Activated T-helper 1 cell treated with anti-CD3 and anti-CD28 coated beads, Interleukin-12 subunit alpha, Interleukin-12 subunit beta, Interleukin-2, Interleukin-4 antibody, amounts not matched to agents 30 ng/mL and 10 ng/mL and 1 ng/mL, durations not matched to agents 14 hours and 24 hours and 36 hours (primary cell): ENCODE measurements around the gene IRF1. TPM values are rescaled to one million over a fixed set of nuclear protein-coding genes. Genes with fewer than 3 reads are reported as not detected.
A peak's percentile ranks its signal among the peaks of the same experiment; 100 is the strongest.
"Not testable (repeated sequence)": the region's sequence is repeated elsewhere in the genome, so short reads cannot be mapped to it uniquely, and the experiment has no call there.

Experiments
- DNase-seq: peaks from one replicate; pipeline ENCODE4 v3.0.0; 2021; ENCODE audit warnings: low spot score
- H3K27ac Mint-ChIP-seq: one replicate; pipeline ENCODE4 v1.8.0; 2021; ENCODE audit warnings: mild to moderate bottlenecking, mixed read lengths
- H3K27me3 Mint-ChIP-seq: one replicate; pipeline ENCODE4 v1.8.0; 2022; ENCODE audit warnings: mild to moderate bottlenecking, moderate library complexity, mixed read lengths; ENCODE audit not compliant: insufficient read depth
- H3K36me3 Mint-ChIP-seq: one replicate; pipeline ENCODE4 v1.8.0; 2021; ENCODE audit warnings: low read depth, mixed read lengths
- H3K4me1 Mint-ChIP-seq: one replicate; pipeline ENCODE4 v1.8.0; 2021; ENCODE audit warnings: low read depth, mixed read lengths
- H3K4me3 Mint-ChIP-seq: one replicate; pipeline ENCODE4 v1.8.0; 2021; ENCODE audit warnings: mild to moderate bottlenecking, moderate library complexity, mixed read lengths
- H3K9me3 Mint-ChIP-seq: one replicate; pipeline ENCODE4 v1.8.0; 2021; ENCODE audit warnings: mixed read lengths
- intact Hi-C: fragments of 100-400 bp; cut with micrococcal nuclease; formaldehyde crosslinking; loops from one replicate; pipeline ENCODE4 v1.15.1; 2024
- total RNA-seq: library from RNA; stranded (reverse); gene quantifications from 2 replicates; pipeline ENCODE4 v1.2.3, GENCODE V29; 2022

Gene IRF1
- total RNA-seq, 1 donor from 2014 or later = 198 TPM

DNA sequence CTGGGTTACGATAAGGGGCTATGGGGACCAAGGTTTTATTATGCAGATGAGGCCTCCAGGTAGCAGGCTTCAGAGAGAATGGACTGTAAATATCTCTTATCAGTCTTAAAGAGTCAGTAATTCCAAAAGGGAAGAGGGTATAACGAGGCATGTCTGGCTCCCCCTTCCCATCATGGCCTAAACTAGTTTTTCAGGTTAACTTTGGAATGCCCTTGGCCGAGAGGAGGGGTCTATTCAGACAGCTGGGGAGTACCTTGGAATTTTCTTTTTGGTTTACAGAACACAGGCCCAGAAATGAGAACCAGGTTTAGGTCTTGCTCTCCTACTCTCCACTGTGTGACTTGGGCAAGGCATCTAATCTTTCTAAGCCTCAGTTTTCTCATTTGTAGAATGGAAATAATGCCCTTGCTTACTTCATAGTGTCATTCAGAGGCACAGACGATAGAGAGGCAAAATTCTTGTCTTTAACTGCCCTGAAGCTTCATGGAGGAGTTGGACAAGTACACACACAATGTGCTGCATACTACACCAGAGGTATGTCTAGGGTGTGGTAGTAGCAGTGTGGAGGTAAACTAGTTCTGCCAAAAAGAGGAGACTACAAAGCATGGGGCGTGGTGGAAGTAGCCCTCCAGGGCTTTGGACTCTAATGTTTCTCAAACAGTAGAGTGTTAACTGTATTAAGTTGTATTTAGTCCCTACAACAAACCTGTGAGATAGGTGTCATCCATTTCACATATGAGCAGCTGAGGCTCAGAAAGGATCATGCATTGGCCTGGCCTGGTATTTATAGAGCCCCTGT, 45.5 kb downstream of the IRF1 start:
- Mint-ChIP-seq H3K36me3 (peaks cover 44% of the 10 kb centered on the region), H3K27ac (peak overlapping the region; percentile 19), H3K4me3 (no peak overlapping the region), H3K27me3 (no peaks in the 10 kb centered on the region), H3K4me1 (peaks cover 81% of the 10 kb centered on the region), H3K9me3 (peaks cover 6% of the 10 kb centered on the region)
- intact Hi-C loops = loop anchor here (1.0 kb wide), 1 partner anchor 11 kb away; no protein-coding TSS in a partner anchor
- DNase-seq = no peak

DNA sequence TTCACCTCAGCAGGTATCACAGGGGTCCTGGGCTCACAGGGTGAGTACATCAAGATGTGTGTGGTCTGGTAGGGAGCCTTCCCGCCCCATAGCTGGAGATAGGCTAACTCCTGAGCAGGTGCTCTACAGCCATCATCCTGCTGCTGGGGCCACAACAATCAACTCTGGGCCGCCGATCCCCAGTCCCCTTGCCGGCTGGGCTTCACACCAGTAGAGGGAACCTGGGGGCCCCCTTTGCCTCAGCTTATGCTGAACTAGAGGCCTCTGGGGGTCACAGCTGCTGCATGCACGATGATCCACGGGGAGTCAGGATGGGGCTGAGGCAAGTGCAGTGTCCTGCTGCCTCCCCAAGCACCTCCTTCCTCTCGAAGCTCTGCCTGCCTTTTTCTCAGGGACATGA, 46.5 kb downstream of the IRF1 start:
- peak overlapping the region; percentile 10 for H3K27ac Mint-ChIP-seq
- intact Hi-C loops = loop anchor here (1.0 kb wide), 1 partner anchor 12 kb away; no protein-coding TSS in a partner anchor
- peaks cover 89% of the 10 kb centered on the region for H3K4me1 Mint-ChIP-seq
- peaks cover 47% of the 10 kb centered on the region for H3K36me3 Mint-ChIP-seq
- H3K4me3 Mint-ChIP-seq = no peak overlapping the region
- H3K27me3 Mint-ChIP-seq = no peaks in the 10 kb centered on the region
- peaks cover 6% of the 10 kb centered on the region for H3K9me3 Mint-ChIP-seq
- no peak for DNase-seq

DNA sequence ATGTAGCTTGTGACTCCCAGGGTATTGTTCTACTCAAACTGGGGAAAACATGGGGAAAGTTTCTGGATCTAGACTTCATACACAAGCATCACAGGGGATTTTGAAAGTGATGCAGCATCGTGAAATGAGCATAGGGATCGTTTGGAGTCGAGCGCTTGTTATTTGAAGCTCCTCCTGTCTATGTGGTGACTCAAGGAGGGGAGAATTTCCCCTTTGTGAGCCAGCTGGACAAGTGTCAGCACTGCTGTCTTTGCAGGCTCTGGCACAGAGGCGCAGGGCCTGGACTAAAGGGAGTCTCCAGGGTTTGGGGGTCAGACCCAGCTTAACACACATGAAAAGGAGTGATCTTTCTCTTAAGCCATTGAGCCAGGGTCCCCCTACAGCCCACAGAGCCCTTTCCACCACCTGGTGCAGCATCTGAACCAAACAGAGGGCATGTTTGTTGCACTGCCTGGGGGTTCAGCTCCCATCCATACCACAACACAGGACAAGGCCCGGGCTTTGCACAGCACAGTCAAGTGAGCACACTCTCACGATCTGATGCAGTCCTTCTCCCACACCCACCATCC, 51.0 kb downstream of the IRF1 start:
- Mint-ChIP-seq H3K4me3 (no peak overlapping the region), H3K36me3 (peaks cover 34% of the 10 kb centered on the region), H3K27me3 (no peaks in the 10 kb centered on the region), H3K4me1 (peaks cover 90% of the 10 kb centered on the region), H3K9me3 (no peaks in the 10 kb centered on the region), H3K27ac (peak overlapping the region; percentile 45)
- DNase-seq = no peak
- intact Hi-C loops = no loop called here

DNA sequence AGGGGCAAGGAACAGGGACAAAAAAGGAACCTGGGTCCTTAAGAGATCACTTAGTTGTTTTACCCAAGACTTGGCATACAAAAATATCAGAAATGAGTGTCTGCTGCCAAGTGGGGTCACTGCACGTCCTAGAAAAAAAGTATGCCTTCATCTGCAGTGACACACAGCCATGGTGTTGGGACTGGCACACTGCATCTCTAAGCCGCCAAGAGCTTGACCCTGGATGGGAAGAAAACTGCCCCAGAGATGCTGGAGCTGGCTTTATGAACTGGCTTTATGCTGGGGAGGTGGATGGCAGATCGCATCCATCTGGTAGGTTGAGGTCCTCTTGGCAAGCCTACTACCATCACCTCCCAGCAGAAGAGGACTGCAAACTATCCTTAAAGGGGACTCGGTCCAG, 51.7 kb downstream of the IRF1 start:
- Mint-ChIP-seq H3K27ac (no peak overlapping the region), H3K4me3 (peak overlapping the region; percentile 37), H3K9me3 (no peaks in the 10 kb centered on the region), H3K27me3 (no peaks in the 10 kb centered on the region), H3K4me1 (peaks cover 90% of the 10 kb centered on the region), H3K36me3 (peaks cover 35% of the 10 kb centered on the region)
- intact Hi-C loops = no loop called here
- no peak for DNase-seq

DNA sequence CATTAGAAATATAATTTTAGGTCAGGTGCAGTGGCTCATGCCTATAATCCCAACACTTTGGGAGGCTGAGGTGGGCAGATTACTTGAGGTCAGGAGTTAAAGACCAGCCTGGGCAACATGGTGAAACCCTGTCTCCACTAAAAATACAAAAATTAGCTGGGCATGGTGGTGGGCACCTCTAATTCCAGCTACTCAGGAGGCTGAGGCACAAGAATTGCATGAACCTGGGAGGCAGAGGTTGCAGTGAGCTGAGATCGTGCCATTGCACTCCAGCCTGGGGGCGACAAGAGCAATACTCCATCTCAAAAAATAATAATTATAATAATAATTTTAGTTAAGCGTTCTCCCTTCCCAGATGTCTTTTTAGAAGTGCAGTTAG, 52.3 kb downstream of the IRF1 start:
- intact Hi-C loops, DNase-seq, H3K9me3 Mint-ChIP-seq, H3K27me3 Mint-ChIP-seq: not testable (repeated sequence)
- peaks cover 87% of the 10 kb centered on the region for H3K4me1 Mint-ChIP-seq
- peaks cover 35% of the 10 kb centered on the region for H3K36me3 Mint-ChIP-seq
- peak overlapping the region; percentile 92 for H3K27ac Mint-ChIP-seq
- peak overlapping the region; percentile 67 for H3K4me3 Mint-ChIP-seq

DNA sequence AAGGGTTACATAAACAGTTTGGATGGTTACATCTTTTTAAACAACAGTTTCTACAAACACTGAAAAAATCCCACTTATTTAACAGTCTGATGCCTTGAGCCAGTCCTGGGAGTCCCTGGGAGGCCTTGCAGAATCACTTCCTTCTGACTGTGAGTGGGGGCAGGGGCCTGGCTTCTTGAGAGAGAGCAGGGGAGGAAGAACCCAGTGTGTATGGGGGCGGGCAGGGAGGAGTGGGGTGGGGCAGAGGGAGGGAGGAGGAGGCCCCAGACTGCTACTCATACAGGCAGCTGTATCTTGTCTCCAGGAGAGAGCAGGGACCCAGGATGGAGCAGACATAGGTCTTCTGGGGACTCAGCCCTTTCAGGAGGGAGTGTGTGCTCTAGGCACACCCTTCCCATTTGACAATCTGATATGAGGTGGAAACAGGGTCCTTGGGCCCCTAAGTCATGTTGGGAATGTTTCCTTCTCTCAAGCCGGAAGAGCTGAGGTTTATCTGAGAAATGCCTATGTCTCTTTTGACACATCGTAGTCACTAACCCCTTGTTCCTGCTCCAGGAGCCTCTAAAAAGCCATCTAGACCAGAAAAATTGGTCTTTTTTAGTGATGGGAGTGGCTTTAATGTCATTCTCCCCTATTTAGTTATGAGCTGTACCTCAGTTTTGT, 52.8 kb downstream of the IRF1 start:
- peak; percentile 47 for DNase-seq
- Mint-ChIP-seq H3K27ac (peak overlapping the region; percentile 92), H3K9me3 (no peaks in the 10 kb centered on the region), H3K4me3 (peak overlapping the region; percentile 67), H3K4me1 (peaks cover 87% of the 10 kb centered on the region), H3K36me3 (peaks cover 35% of the 10 kb centered on the region), H3K27me3 (no peaks in the 10 kb centered on the region)
- intact Hi-C loops = loop anchor here (1.0 kb wide), 2 partner anchors 10 to 20 kb away; no protein-coding TSS in a partner anchor

DNA sequence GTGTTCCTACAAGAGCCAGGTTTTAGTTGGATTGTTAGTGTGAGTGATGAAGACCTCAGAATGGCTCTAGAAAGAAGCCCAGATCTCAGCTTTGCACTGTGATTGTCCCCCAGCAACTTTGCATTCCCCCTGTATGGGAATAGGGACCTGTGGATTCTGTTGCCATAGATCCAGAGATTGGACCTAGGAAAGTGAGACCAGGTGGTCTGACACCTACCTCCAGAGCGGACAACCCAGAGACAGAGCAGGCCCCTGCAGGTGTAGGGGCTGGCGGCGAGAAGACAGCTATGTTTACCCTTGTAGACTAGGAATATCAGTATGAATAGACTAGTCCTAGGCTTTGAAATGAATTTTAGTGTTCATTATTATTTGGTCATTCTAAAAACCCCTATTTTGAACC, 53.6 kb downstream of the IRF1 start:
- intact Hi-C loops = loop anchor here (1.0 kb wide), 2 partner anchors 10 to 20 kb away; no protein-coding TSS in a partner anchor
- Mint-ChIP-seq H3K27ac (peak overlapping the region; percentile 92), H3K9me3 (no peaks in the 10 kb centered on the region), H3K36me3 (peaks cover 33% of the 10 kb centered on the region), H3K4me1 (peaks cover 87% of the 10 kb centered on the region), H3K27me3 (no peaks in the 10 kb centered on the region), H3K4me3 (peak overlapping the region; percentile 67)
- DNase-seq = no peak

DNA sequence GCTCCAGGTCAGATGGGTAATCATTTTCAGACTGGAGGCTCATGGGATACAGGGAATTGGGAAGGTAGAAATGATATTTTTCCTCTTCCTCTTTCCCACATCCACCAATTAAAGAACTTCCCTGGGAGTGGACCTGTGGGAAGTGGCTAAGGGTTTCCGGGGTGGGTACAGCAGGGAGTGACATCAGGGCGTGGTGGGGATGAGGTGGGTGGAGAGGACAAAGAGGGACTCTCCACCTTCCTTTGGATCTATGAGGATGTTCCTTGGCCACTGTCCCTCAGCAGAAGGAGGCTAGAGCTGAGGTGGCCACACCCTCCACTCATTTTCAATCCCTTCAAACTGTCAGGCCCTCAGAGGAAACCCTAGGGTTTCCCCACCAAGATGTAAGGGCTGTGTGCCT, 54.7 kb downstream of the IRF1 start:
- DNase-seq = no peak
- Mint-ChIP-seq H3K4me1 (peaks cover 91% of the 10 kb centered on the region), H3K27ac (peak overlapping the region; percentile 36), H3K9me3 (no peaks in the 10 kb centered on the region), H3K36me3 (peaks cover 35% of the 10 kb centered on the region), H3K27me3 (no peaks in the 10 kb centered on the region), H3K4me3 (peak overlapping the region; percentile 9)
- intact Hi-C loops = no loop called here

DNA sequence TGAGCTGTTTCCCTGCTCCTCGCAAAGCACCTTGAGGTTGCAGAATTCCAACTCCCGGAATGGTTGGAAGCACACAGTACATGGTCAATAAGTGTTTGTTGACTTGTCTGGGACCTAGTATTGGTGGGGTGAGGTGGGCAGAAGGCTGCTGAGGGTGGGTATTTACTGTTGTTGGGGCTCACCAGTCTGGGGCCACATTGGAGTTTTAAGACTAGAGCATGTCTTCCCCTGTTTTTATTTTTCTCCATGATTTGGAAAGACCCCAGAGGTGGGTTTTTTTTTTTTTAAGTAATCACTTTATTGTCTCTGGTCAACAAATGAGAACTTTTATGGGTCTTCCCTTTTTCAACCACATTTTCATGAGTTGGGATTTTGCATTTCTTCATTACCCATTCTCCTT, 55.1 kb downstream of the IRF1 start:
- no peak overlapping the region for H3K27ac Mint-ChIP-seq
- peaks cover 39% of the 10 kb centered on the region for H3K36me3 Mint-ChIP-seq
- H3K4me3 Mint-ChIP-seq = no peak overlapping the region
- peaks cover 91% of the 10 kb centered on the region for H3K4me1 Mint-ChIP-seq
- H3K27me3 Mint-ChIP-seq = no peaks in the 10 kb centered on the region
- intact Hi-C loops = no loop called here
- no peaks in the 10 kb centered on the region for H3K9me3 Mint-ChIP-seq
- no peak for DNase-seq

DNA sequence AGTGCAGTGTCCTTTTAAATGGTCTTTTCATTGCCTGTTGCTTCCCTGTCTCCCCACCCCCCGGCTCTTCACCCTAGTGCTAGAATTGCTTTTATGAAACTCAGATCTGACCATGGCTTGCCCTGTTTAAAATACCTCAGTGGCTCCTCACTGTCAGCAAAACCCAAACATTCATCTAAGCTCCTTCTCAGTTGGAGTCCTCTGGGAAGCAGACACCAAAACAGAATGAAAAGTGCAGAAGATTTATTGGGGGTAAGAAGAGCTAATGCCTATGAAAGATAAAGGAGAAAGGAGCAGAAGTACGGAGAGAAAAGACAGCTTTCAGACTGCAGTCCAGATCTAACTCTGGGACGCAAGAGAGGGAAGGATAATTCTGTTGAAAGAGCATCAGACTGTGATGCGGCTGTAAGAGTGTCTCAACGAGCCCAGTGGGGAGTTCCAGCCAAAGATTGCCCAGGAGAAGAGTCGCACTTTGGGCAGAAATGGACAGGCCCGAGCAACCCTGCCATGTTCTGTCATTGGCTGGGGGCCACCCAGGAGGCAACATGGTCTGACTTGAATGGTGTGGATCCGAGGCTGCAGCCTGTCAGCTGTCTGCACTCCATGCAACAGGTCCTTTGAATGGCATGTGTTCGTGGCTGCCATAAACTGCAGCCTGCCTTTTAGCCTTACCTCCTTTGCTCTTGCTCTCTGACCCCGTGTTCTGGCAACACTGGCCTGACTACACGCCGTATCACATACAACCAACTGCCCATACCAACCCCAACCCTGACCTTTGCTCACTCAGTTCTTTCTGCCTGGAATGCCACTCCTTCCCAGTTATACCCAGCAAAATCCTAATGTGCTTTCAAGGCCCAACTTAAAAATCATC, 55.9 kb downstream of the IRF1 start:
- Mint-ChIP-seq H3K9me3 (no peaks in the 10 kb centered on the region), H3K4me1 (peaks cover 93% of the 10 kb centered on the region), H3K36me3 (peaks cover 43% of the 10 kb centered on the region), H3K4me3 (no peak overlapping the region), H3K27ac (peak overlapping the region; percentile 41), H3K27me3 (no peaks in the 10 kb centered on the region)
- intact Hi-C loops = no loop called here
- DNase-seq = no peak

DNA sequence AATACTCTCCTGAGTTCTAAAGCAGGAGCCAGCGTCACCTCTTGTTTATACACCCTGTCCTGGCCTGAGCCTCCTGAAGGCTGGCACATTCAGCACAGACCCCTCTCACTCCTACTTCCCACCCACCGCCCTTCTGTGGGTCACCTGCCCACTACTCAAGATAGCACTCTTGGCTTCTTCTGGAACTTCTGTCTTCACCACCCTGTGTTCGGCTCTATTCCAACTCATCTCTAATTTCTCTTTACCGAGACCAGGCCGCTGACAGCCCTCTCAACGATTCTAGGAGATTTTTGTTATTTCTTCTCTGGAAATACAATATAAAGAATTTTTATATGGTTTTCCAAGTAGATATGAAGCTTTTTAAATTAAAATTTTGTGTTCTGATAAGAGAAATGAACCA, 57.4 kb downstream of the IRF1 start:
- intact Hi-C loops = no loop called here
- no peak overlapping the region for H3K4me3 Mint-ChIP-seq
- peak overlapping the region; percentile 36 for H3K27ac Mint-ChIP-seq

DNA sequence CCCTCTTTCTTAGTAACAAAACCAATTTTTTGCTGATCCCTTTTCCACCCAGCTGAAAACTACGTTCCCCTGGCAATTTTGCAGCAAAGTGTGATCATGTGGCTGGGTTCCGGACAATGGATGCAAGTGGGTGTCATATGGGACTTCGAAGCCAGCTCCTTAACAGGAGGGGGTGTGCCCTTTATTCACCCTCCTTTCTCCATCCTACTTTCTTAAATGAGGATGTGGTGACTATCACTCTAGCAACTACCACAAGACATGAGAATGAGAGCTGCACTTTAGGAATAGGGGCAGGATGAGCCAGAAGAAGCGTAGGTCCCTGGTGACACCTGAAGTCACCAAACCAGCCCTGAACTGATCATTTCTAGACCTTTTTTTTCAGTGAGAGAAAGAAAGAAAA, 58.9 kb downstream of the IRF1 start:
- Mint-ChIP-seq H3K27ac (peak overlapping the region; percentile 80), H3K4me1 (peaks cover 97% of the 10 kb centered on the region), H3K36me3 (peaks cover 43% of the 10 kb centered on the region), H3K27me3 (no peaks in the 10 kb centered on the region), H3K9me3 (no peaks in the 10 kb centered on the region), H3K4me3 (peak overlapping the region; percentile 38)
- intact Hi-C loops = no loop called here
- DNase-seq = no peak

More for the DNA sequence above, 57.4 kb downstream of the IRF1 start:
- H3K9me3 Mint-ChIP-seq = no peaks in the 10 kb centered on the region
- H3K36me3 Mint-ChIP-seq = peaks cover 44% of the 10 kb centered on the region
- H3K4me1 Mint-ChIP-seq = peaks cover 97% of the 10 kb centered on the region
- no peaks in the 10 kb centered on the region for H3K27me3 Mint-ChIP-seq
- no peak for DNase-seq
